Fibroblast of lung (primary cell): ENCODE results near the gene CASP1. TPM values are rescaled to one million over a fixed set of nuclear protein-coding genes. Genes with fewer than 3 reads are reported as not detected.
"Not testable (repeated sequence)": the region's sequence is repeated elsewhere in the genome, so short reads cannot be mapped to it uniquely, and the experiment has no call there.

ENCODE experiments used
- DNase-seq, 2 donors: peaks; one replicate each; pipeline versions ENCODE4 v3.0.0 to v3.0.0-alpha.2; 2010; ENCODE audit warnings: low read depth in 2 of 2
- H2AFZ ChIP-seq: 2 replicates; pipeline ENCODE4 v1.5.1; 2012; ENCODE audit warnings: low read length, control low read depth, inconsistent platforms
- H3K27ac ChIP-seq: 2 replicates; pipeline ENCODE4 v1.5.1; 2011; ENCODE audit warnings: low read length, control low read depth; ENCODE audit not compliant: insufficient read depth
- H3K27me3 ChIP-seq: 2 replicates; pipeline ENCODE4 v1.5.1; 2011; ENCODE audit warnings: mild to moderate bottlenecking, low read length; ENCODE audit not compliant: control insufficient read depth, insufficient read depth
- H3K36me3 ChIP-seq: 2 replicates; pipeline ENCODE4 v1.5.1; 2011; ENCODE audit warnings: low read length; ENCODE audit not compliant: control insufficient read depth, insufficient read depth
- H3K4me1 ChIP-seq: 2 replicates; pipeline ENCODE4 v1.5.1; 2011; ENCODE audit warnings: low read length; ENCODE audit not compliant: control insufficient read depth, insufficient read depth; ENCODE audit errors: extremely low read depth
- H3K4me2 ChIP-seq: 2 replicates; pipeline ENCODE4 v1.5.1; 2011; ENCODE audit warnings: low read length, control low read depth; ENCODE audit not compliant: insufficient read depth; ENCODE audit errors: extremely low read depth
- H3K4me3 ChIP-seq, 4 experiments: fragments of 200-600 bp in 1 of 4; sonication (generic) in 1 of 4; replicated peaks in 1 of 4; 2 replicates each; pipeline ENCODE4 v1.5.1; 2011 to 2016; ENCODE audit warnings: low read length in 4 of 4, low read depth in 3 of 4, mild to moderate bottlenecking in 3 of 4, control low read depth in 2 of 4, inconsistent platforms in 1 of 4, mixed read lengths in 1 of 4; ENCODE audit not compliant: insufficient read depth in 1 of 4; ENCODE audit errors: control extremely low read depth in 1 of 4
- H3K79me2 ChIP-seq: 2 replicates; pipeline ENCODE4 v1.5.1; 2012; ENCODE audit warnings: mild to moderate bottlenecking, low read length, inconsistent platforms; ENCODE audit not compliant: control insufficient read depth, insufficient read depth
- H3K9ac ChIP-seq: 2 replicates; pipeline ENCODE4 v1.5.1; 2011; ENCODE audit warnings: mild to moderate bottlenecking, low read length, control low read depth; ENCODE audit not compliant: insufficient read depth
- H3K9me3 ChIP-seq: 2 replicates; pipeline ENCODE4 v1.5.1; 2012; ENCODE audit warnings: low read depth, low read length; ENCODE audit not compliant: control insufficient read depth, insufficient read depth
- H4K20me1 ChIP-seq: 2 replicates; pipeline ENCODE4 v1.5.1; 2011; ENCODE audit warnings: low read length; ENCODE audit not compliant: control insufficient read depth, insufficient read depth; ENCODE audit errors: extremely low read depth
- CTCF ChIP-seq, 2 donors: IDR thresholded peaks in 1 of 2; conservative IDR thresholded peaks in 1 of 2; 1 replicate in 1 of 2; 2 replicates in 1 of 2; pipeline ENCODE4 v1.5.1; 2011 to 2012; ENCODE audit warnings: low read length in 2 of 2, control low read depth in 1 of 2, inconsistent platforms in 1 of 2, low read depth in 1 of 2, mild to moderate bottlenecking in 1 of 2
- EZH2 ChIP-seq: IDR thresholded peaks from 2 replicates; pipeline ENCODE4 v1.5.1; 2012; ENCODE audit warnings: low read length, control low read depth, mild to moderate bottlenecking; ENCODE audit errors: missing control alignments
- polyA plus RNA-seq, 2 donors: library from polyadenylated mRNA; depleted of rRNA in 1 of 2; stranded (reverse) in 1 of 2; unstranded in 1 of 2; fragments of >200 nt; gene quantifications; 2 replicates each; pipeline ENCODE4 v1.2.1, GENCODE V29; 2011 to 2012; ENCODE audit warnings: missing spikeins in 1 of 2
- total RNA-seq: library from RNA; depleted of rRNA; stranded (reverse); fragments of >200 nt; gene quantifications from 2 replicates; pipeline ENCODE4 v1.2.1, GENCODE V29; 2014

CASP1 gene
- total and polyA plus RNA-seq, 2 donors (not counting 1 experiment from before 2014, with no cell fraction given): 49.9 to 115 TPM

- DNase-seq: no peak
- Histone ChIP-seq H3K9me3 (no peaks in the 10 kb centered on the region), H3K4me3 (no peak overlapping the region), H4K20me1 (no peaks in the 10 kb centered on the region), H3K4me1 (no peaks in the 10 kb centered on the region), H3K79me2 (no peaks in the 10 kb centered on the region), H3K36me3 (no peaks in the 10 kb centered on the region), H2AFZ (no peak overlapping the region), H3K27ac (no peak overlapping the region), H3K4me2 (no peak overlapping the region), H3K9ac (no peak overlapping the region), H3K27me3 (no peaks in the 10 kb centered on the region)
- no peak for TF ChIP-seq CTCF (conservative IDR thresholded peaks at IDR 0.05 in 1 of 2, IDR thresholded peaks at IDR 0.05 in 1 of 2; ENCODE audit: low read depth in 1 of 2, low read length in 2 of 2)
- TF ChIP-seq EZH2: no peak
Measured at GRCh38 chr11:105073456-105074165, 38.7 kb upstream of the CASP1 start.

- H3K4me2 ChIP-seq, H4K20me1 ChIP-seq, H3K4me1 ChIP-seq, H3K27ac ChIP-seq, H3K4me3 ChIP-seq, H2AFZ ChIP-seq, DNase-seq, H3K9me3 ChIP-seq, H3K9ac ChIP-seq, H3K79me2 ChIP-seq, H3K27me3 ChIP-seq, H3K36me3 ChIP-seq: not testable (repeated sequence)
Measured at GRCh38 chr11:105072080-105072479, 37.1 kb upstream of the CASP1 start.

GRCh38 chr11:105071089-105071732 lies 36.3 kb upstream of the CASP1 start:
- no peak overlapping the region for H3K4me3 ChIP-seq
- TF ChIP-seq EZH2 (no peak), CTCF (conservative IDR thresholded peaks at IDR 0.05 in 1 of 2, IDR thresholded peaks at IDR 0.05 in 1 of 2; ENCODE audit: low read depth in 1 of 2, low read length in 2 of 2) (no peak)
- no peak for DNase-seq
- H3K4me2 ChIP-seq: no peak overlapping the region
- H3K36me3 ChIP-seq: no peaks in the 10 kb centered on the region
- no peaks in the 10 kb centered on the region for H4K20me1 ChIP-seq
- no peaks in the 10 kb centered on the region for H3K9me3 ChIP-seq
- H2AFZ ChIP-seq: no peak overlapping the region
- no peak overlapping the region for H3K27ac ChIP-seq
- no peak overlapping the region for H3K9ac ChIP-seq
- H3K27me3 ChIP-seq: no peaks in the 10 kb centered on the region
- no peaks in the 10 kb centered on the region for H3K4me1 ChIP-seq
- no peaks in the 10 kb centered on the region for H3K79me2 ChIP-seq
